Esophagus squamous epithelium (tissue), 4 donors: ENCODE measurements around the gene MEAF6.

Source experiments
- CTCF ChIP-seq, 6 experiments: fragments of 450-650 bp in 4 of 6; fragments of 200-600 bp in 2 of 6; sonication (generic) in 2 of 6; IDR thresholded peaks; one replicate each; pipeline ENCODE4 v1.5.1; 2016 to 2019; ENCODE audit warnings: antibody characterized with exemption in 6 of 6, mild to moderate bottlenecking in 4 of 6, moderate library complexity in 4 of 6
- POLR2A ChIP-seq, 4 donors: fragments of 450-650 bp; IDR thresholded peaks; one replicate each; pipeline ENCODE4 v1.6.1; 2017; ENCODE audit warnings: antibody characterized with exemption in 4 of 4, mild to moderate bottlenecking in 4 of 4, moderate library complexity in 3 of 4

GRCh38 chr1:37458551-37458950 lies 56.0 kb downstream of the MEAF6 start:
- TF ChIP-seq CTCF (IDR thresholded peaks at IDR 0.05): no peak
- no peak for TF ChIP-seq POLR2A (IDR thresholded peaks at IDR 0.05)
